Psoas muscle (tissue), 8 donors: Measurements from ENCODE around the gene NME7. TPM values are rescaled to one million over a fixed set of nuclear protein-coding genes. Genes with fewer than 3 reads are reported as not detected.

Experiments used
- ATAC-seq, 4 donors: fragments of 200-7000 bp; cut with Tn5 transposase; one replicate each; pipeline ENCODE4 v1.9.1; 2020; ENCODE audit warnings: moderate library complexity in 3 of 4, mild to moderate bottlenecking in 2 of 4
- DNase-seq, 2 donors: peaks; one replicate each; pipeline ENCODE4 v3.0.0-alpha.2; 2020
- H3K27ac ChIP-seq: fragments of 200-600 bp; one replicate; pipeline ENCODE4 v1.8.0; 2022
- H3K27me3 ChIP-seq, 3 donors: fragments of 200-600 bp in 1 of 3; one replicate each; pipeline versions ENCODE4 v1.6.1 to v1.8.0; 2013 to 2022; ENCODE audit warnings: low read length in 2 of 3, mild to moderate bottlenecking in 2 of 3, moderate library complexity in 1 of 3; ENCODE audit not compliant: insufficient read depth in 3 of 3
- H3K36me3 ChIP-seq, 2 donors: fragments of 200-600 bp in 1 of 2; one replicate each; pipeline versions ENCODE4 v1.6.1 to v1.8.0; 2013 to 2022; ENCODE audit warnings: low read depth in 1 of 2, mild to moderate bottlenecking in 1 of 2, moderate library complexity in 1 of 2; ENCODE audit not compliant: insufficient read depth in 1 of 2
- H3K4me1 ChIP-seq: fragments of 200-600 bp; one replicate; pipeline ENCODE4 v1.8.0; 2022
- H3K4me3 ChIP-seq: fragments of 200-600 bp; one replicate; pipeline ENCODE4 v1.8.0; 2022; ENCODE audit warnings: mild to moderate bottlenecking
- H3K9me3 ChIP-seq: fragments of 200-600 bp; one replicate; pipeline ENCODE4 v1.8.0; 2022
- WGBS, 3 donors: extraction: QIAGEN DNeasy Blood & Tissue Kit; methylation state at CpG; one replicate each; pipeline versions ENCODE4 v1.1.6 to v1.1.7; 2013; 5-methylcytosine and 5-hydroxymethylcytosine counted together
- intact Hi-C, 2 donors: fragments of 100-400 bp; cut with DNase I; formaldehyde crosslinking; loops; one replicate each; pipeline versions ENCODE4 v1.11.0 to v1.14.2; 2022
- polyA plus RNA-seq, 3 donors: library from polyadenylated mRNA; stranded (reverse); fragments of 200-250 nt; gene quantifications; one replicate each; pipeline ENCODE4 v1.2.3, GENCODE V29; 2013
- total RNA-seq, 4 donors: library from RNA; stranded (reverse); fragmentation: NEBNext Ultra II Directional in 2 of 4; extraction: Animal tissue kit (Norgen Biotek cat#: 25700) in 2 of 4; gene quantifications; one replicate each; pipeline versions ENCODE4 v1.2.1 to v1.2.4, GENCODE V29; 2021 to 2023
- TF ChIP-seq, protein P1 (sequence below): fragments of 200-600 bp; IDR thresholded peaks from one replicate; pipeline ENCODE4 v1.8.0; 2022; ENCODE audit warnings: antibody characterized with exemption
- donor health status: healthy with polysubstance abuse.
- donor health status: DM: no; HTN: no; CAD: no; lungs with moderate emphysema.
- donor health status: Bipolar disorder and iron deficiency.
- donor health status: healthy.
- donor health status: DM: yes; HTN: yes; CAD: no.
- donor health status: DM: no; HTN: no; CAD: no.
- donor health status: DM: no; HTN: no; CAD: no.
- donor health status: DM: yes; HTN: yes; CAD: no.

NME7 gene
- total and polyA plus RNA-seq, 7 donors, result 3.9 to 14.1 (median 4.8) TPM

DNA sequence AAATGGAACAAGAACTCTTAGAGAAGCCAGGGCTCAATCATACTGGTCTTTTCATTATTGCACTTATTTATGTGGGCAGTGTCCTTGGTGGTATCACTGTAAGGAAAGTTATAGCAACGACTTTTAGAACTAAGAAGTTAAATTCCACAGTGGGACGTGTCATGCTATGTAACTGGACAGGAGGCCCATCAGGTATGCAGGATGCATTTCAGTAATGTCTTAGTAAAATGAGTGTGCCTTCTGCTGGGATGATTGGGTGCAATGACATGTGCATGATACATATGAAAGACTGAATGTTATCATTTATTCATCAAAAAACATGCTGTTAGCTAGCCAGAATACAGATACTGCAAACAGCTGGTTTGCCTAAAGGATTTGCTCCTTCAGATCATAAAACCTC, 268.0 kb downstream of the NME7 start:
- TF ChIP-seq, protein P1, sequence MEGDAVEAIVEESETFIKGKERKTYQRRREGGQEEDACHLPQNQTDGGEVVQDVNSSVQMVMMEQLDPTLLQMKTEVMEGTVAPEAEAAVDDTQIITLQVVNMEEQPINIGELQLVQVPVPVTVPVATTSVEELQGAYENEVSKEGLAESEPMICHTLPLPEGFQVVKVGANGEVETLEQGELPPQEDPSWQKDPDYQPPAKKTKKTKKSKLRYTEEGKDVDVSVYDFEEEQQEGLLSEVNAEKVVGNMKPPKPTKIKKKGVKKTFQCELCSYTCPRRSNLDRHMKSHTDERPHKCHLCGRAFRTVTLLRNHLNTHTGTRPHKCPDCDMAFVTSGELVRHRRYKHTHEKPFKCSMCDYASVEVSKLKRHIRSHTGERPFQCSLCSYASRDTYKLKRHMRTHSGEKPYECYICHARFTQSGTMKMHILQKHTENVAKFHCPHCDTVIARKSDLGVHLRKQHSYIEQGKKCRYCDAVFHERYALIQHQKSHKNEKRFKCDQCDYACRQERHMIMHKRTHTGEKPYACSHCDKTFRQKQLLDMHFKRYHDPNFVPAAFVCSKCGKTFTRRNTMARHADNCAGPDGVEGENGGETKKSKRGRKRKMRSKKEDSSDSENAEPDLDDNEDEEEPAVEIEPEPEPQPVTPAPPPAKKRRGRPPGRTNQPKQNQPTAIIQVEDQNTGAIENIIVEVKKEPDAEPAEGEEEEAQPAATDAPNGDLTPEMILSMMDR, result no peak
- Histone ChIP-seq H3K4me3 (no peak overlapping the region), H3K4me1 (peaks cover 9% of the 10 kb centered on the region), H3K27me3 (no peaks in the 10 kb centered on the region), H3K36me3 (no peaks in the 10 kb centered on the region), H3K27ac (no peak overlapping the region), H3K9me3 (no peaks in the 10 kb centered on the region)
- no peak for ATAC-seq
- no peak for DNase-seq
- 77 to 86% (median 85%) methylated on average over 2 of the region's 2 CpGs for WGBS, 3 donors
- intact Hi-C loops, result no loop called here

DNA sequence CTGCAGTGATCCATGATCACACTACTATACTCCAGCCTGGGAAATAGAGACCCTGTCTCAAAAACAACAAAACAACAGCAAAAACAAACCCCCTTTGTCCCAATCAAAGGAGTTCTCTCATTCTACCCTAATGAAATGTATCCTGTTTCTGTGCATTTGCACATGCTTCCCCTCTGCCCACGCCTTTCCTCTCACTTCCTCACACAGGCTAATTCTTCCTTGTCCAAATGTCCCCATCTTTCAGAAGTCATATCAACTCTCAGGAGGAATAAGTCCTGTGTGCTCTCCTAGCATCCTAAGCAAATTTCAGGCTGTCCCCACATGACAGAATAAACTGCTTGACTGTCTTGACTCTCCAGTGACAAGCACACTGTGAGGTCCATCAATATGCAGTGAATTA, 269.2 kb downstream of the NME7 start:
- peaks cover 7% of the 10 kb centered on the region for H3K4me1 ChIP-seq
- H3K4me3 ChIP-seq, result no peak overlapping the region
- ATAC-seq (no peak), DNase-seq (no peak)
- intact Hi-C loops, result no loop called here
- no peaks in the 10 kb centered on the region for H3K27me3 ChIP-seq
- 82 to 96% (median 92%) methylated on average over 1 of the region's 1 CpG for WGBS, 3 donors
- TF ChIP-seq, protein P1, result no peak
- no peaks in the 10 kb centered on the region for H3K9me3 ChIP-seq
- no peaks in the 10 kb centered on the region for H3K36me3 ChIP-seq
- no peak overlapping the region for H3K27ac ChIP-seq

DNA sequence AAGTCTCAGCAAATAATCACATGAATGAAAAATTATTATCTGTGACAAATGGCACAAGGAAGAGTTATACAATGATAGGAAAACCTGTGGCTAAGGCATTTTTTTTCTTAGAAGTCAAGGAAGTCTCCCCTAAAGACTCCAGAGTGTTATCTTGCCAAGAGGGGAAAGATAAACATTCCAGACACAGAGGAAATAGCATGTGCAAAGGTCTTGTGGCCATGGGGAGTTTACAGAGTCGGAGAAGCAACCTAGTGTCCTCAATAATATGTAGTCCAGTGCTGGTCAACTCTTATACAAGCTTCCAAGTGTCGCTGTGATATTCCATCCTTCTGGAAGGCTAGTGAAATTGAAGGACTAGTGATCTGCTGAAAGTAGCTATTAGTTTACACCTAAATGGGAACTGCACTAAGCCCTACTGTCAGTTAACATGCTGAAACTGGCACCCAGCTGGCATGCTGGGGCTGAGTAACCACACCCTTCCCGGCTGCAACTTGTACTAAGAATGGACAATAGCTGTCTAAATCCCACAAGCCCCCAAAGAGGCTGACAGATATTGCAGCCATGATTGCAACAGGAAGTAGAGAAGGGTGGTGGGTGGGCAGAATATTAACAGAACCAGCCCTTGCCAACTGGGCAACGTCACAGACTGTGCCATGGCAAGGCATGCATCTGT, 272.6 kb downstream of the NME7 start:
- Histone ChIP-seq H3K27me3 (no peaks in the 10 kb centered on the region), H3K4me1 (no peaks in the 10 kb centered on the region), H3K9me3 (no peaks in the 10 kb centered on the region), H3K36me3 (no peaks in the 10 kb centered on the region), H3K27ac (no peak overlapping the region), H3K4me3 (no peak overlapping the region)
- ATAC-seq (no peak), DNase-seq (no peak)
- TF ChIP-seq, protein P1, result no peak
- 31 to 61% (median 47%) methylated on average over 4 of the region's 4 CpGs for WGBS, 3 donors
- intact Hi-C loops, result no loop called here

DNA sequence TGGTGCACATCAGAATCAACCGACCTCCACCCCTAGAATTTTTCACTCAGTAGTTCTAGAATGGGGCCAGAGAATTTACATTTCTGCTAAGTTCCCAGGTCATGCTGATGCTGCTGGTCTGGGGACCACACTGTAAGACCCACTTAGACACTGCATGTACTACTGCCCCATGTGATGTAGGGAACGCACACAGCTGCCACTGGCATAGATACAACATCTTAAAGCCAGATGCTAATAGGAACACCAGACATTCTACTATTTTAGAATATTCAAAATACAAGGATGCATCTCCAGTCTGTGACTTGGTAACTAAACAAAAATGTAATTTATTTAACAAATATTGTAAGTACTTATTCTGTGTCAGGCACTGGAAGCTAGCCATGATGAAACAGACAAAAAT, 275.2 kb downstream of the NME7 start:
- TF ChIP-seq, protein P1, result no peak
- no peak for ATAC-seq
- H3K4me3 ChIP-seq, result no peak overlapping the region
- WGBS, 3 donors, result 97 to 99% (median 98%) methylated on average over 2 of the region's 2 CpGs
- H3K9me3 ChIP-seq, result no peaks in the 10 kb centered on the region
- intact Hi-C loops, result no loop called here
- no peak for DNase-seq
- no peak overlapping the region for H3K27ac ChIP-seq
- H3K36me3 ChIP-seq, result no peaks in the 10 kb centered on the region
- no peaks in the 10 kb centered on the region for H3K27me3 ChIP-seq
- no peaks in the 10 kb centered on the region for H3K4me1 ChIP-seq

DNA sequence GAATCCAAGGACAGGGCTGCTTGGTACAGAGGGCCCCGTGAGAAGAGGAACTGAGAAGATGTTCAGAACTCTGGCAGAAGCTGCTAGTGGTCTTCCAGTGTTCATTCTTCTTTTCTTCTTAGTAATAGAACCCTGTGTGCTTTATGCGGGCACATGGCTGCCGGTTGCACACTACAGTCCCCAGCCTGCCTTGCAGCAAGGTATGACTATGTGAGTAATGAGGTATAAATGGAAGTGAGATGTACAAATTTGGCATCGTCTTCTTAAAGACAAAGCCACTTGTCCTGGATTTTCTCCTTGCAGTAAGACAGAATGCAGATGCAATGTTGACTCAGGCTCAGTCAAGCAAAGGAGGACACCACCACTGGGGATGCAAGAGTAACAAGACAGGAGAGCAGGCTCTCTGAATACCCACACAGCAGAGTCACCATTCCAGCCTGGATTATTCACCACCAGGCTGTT, 276.1 kb downstream of the NME7 start:
- intact Hi-C loops, result no loop called here
- no peak for DNase-seq
- Histone ChIP-seq H3K27ac (no peak overlapping the region), H3K4me1 (no peaks in the 10 kb centered on the region), H3K27me3 (no peaks in the 10 kb centered on the region), H3K36me3 (no peaks in the 10 kb centered on the region), H3K9me3 (no peaks in the 10 kb centered on the region), H3K4me3 (no peak overlapping the region)
- TF ChIP-seq, protein P1, result no peak
- ATAC-seq, result peak; percentile 93 to 96 (median 94)
- WGBS, 3 donors, result 73 to 89% (median 78%) methylated on average over 4 of the region's 4 CpGs
